OCI-LY1 (cell line): ENCODE measurements around the gene TEC.

Source experiments
- H2AFZ ChIP-seq: fragments of 200-600 bp; sonication (generic), shearing (Covaris generic); 2 replicates; pipeline ENCODE4 v1.6.0; 2014; ENCODE audit warnings: antibody characterized with exemption, mild to moderate bottlenecking, low read length
- H3F3A ChIP-seq: fragments of 200-600 bp; sonication (generic), shearing (Covaris generic); 2 replicates; pipeline ENCODE4 v1.6.0; 2014; ENCODE audit warnings: mild to moderate bottlenecking, antibody characterized with exemption, low read length, moderate library complexity; ENCODE audit not compliant: insufficient read depth
- H3K27ac ChIP-seq: fragments of 200-600 bp; sonication (generic); 2 replicates; pipeline ENCODE4 v1.5.1; 2014; ENCODE audit warnings: low read length, mixed run types, mild to moderate bottlenecking, low read depth; ENCODE audit not compliant: poor library complexity, severe bottlenecking
- H3K27me3 ChIP-seq: fragments of 200-600 bp; sonication (generic); 2 replicates; pipeline ENCODE4 v1.6.0; 2014; ENCODE audit warnings: antibody characterized with exemption, mild to moderate bottlenecking, low read length, moderate library complexity; ENCODE audit not compliant: insufficient read depth
- H3K36me3 ChIP-seq: fragments of 200-600 bp; sonication (generic); 2 replicates; pipeline ENCODE4 v1.6.1; 2014; ENCODE audit warnings: mild to moderate bottlenecking, antibody characterized with exemption, low read length, moderate library complexity, mixed read lengths; ENCODE audit not compliant: insufficient read depth
- H3K4me1 ChIP-seq: fragments of 200-600 bp; sonication (generic); 2 replicates; pipeline ENCODE4 v1.5.1; 2014; ENCODE audit warnings: mild to moderate bottlenecking, low read length, moderate library complexity; ENCODE audit not compliant: insufficient read depth, severe bottlenecking
- H3K4me2 ChIP-seq: fragments of 200-600 bp; sonication (generic), shearing (Covaris generic); 2 replicates; pipeline ENCODE4 v1.6.1; 2014; ENCODE audit warnings: low read length
- H3K4me3 ChIP-seq: fragments of 200-600 bp; sonication (generic); 2 replicates; pipeline ENCODE4 v1.5.1; 2014; ENCODE audit warnings: low read length, low read depth, mild to moderate bottlenecking, mixed read lengths; ENCODE audit not compliant: poor library complexity, severe bottlenecking
- H3K79me2 ChIP-seq: fragments of 200-600 bp; shearing (Covaris generic); 2 replicates; pipeline ENCODE4 v1.6.1; 2016; ENCODE audit warnings: mixed run types, low read length, mixed read lengths; ENCODE audit not compliant: insufficient read depth
- H3K9ac ChIP-seq: fragments of 200-600 bp; sonication (generic), shearing (Covaris generic); 2 replicates; pipeline ENCODE4 v1.6.1; 2014; ENCODE audit warnings: mild to moderate bottlenecking, low read length, mixed read lengths
- H3K9me2 ChIP-seq: fragments of 200-600 bp; sonication (generic), shearing (Covaris generic); 2 replicates; pipeline ENCODE4 v1.6.1; 2014; ENCODE audit warnings: low read depth, mild to moderate bottlenecking, low read length, mixed read lengths
- H3K9me3 ChIP-seq: fragments of 200-600 bp; shearing (Covaris generic); 2 replicates; pipeline ENCODE4 v1.6.1; 2014; ENCODE audit warnings: low read length, mixed read lengths
- H4K20me1 ChIP-seq: fragments of 200-600 bp; sonication (generic), shearing (Covaris generic); 2 replicates; pipeline ENCODE4 v1.6.0; 2016; ENCODE audit warnings: mild to moderate bottlenecking, low read length; ENCODE audit not compliant: insufficient read depth
- CTCF ChIP-seq: fragments of 200-600 bp; sonication (generic), shearing (Covaris generic); IDR thresholded peaks from 2 replicates; pipeline ENCODE4 v1.5.1; 2017; ENCODE audit warnings: mild to moderate bottlenecking, antibody characterized with exemption, low read length, moderate library complexity, mixed read lengths
- EZH2 ChIP-seq: fragments of 200-600 bp; sonication (generic), shearing (Covaris generic); IDR thresholded peaks from 2 replicates; pipeline ENCODE4 v1.8.0; 2017; ENCODE audit warnings: borderline replicate concordance, mixed run types, mild to moderate bottlenecking, antibody characterized with exemption, low read length, moderate library complexity, mixed read lengths

Gene TEC

DNA sequence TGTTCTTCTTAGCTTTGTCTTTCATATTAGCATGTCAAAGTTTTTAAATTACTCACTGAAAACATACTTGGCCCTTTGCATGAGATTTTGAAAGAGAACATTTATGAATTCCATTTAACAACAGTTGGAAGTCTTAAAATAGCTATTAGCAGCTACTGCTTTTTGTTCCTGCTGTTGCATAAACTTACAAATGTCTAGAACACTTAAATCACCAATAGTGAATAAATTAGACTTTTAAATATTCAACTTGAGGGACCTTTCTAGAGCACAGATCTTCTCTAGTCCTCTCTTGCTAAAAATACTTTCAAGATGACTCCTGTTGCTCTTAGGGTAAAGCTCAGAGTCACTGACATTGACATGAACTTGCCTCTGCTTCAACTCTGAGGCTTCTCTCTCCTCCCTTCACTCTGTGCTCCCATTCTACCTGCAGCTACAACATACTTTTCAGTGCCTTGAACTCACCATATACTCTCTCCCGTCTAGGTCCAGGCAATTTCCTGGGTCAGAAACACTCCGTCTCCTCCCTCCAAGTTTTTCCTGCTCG, 119.7 kb downstream of the TEC start:
- Histone ChIP-seq H4K20me1 (no peaks in the 10 kb centered on the region), H3K9me3 (peaks cover 6% of the 10 kb centered on the region; the same call in 1 of the 2 replicates), H3K9me2 (no peaks in the 10 kb centered on the region), H3K27me3 (no peaks in the 10 kb centered on the region), H3K4me2 (no peak overlapping the region), H3K9ac (no peak overlapping the region), H3K4me3 (no peak overlapping the region), H3F3A (no peaks in the 10 kb centered on the region), H3K36me3 (peaks cover 8% of the 10 kb centered on the region), H3K27ac (no peak overlapping the region), H3K79me2 (no peaks in the 10 kb centered on the region), H3K4me1 (no peaks in the 10 kb centered on the region), H2AFZ (no peak overlapping the region)
- no peak for TF ChIP-seq EZH2
- TF ChIP-seq CTCF: no peak

DNA sequence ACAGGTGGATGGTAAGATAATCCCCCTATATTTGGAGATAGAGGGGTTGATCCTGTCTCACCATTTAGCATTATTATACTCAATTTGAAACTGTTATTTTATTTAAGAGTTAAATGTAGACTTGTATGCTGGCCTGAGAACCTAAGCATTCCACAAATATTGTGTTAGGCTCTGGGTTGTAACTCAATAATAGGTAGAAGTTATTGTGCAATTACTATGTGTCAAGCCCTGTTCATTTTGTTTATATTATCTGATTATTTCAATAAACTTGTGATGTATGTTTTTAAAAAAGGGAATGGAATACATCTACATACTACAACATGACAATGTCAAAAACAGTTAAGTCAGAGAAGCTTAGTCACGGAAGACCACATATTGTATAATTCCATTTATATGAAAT, 122.0 kb downstream of the TEC start:
- no peak overlapping the region for H3K27ac ChIP-seq
- TF ChIP-seq EZH2 (no peak), CTCF (no peak)
- no peak overlapping the region for H2AFZ ChIP-seq
- H3K4me2 ChIP-seq: no peak overlapping the region
- H3K4me3 ChIP-seq: no peak overlapping the region
- no peak overlapping the region for H3K9ac ChIP-seq
- no peaks in the 10 kb centered on the region for H3K9me2 ChIP-seq
- no peaks in the 10 kb centered on the region for H3K4me1 ChIP-seq
- no peaks in the 10 kb centered on the region for H4K20me1 ChIP-seq
- H3K9me3 ChIP-seq: no peaks in the 10 kb centered on the region
- H3K27me3 ChIP-seq: no peaks in the 10 kb centered on the region
- H3K36me3 ChIP-seq: peaks cover 5% of the 10 kb centered on the region
- no peaks in the 10 kb centered on the region for H3K79me2 ChIP-seq
- no peaks in the 10 kb centered on the region for H3F3A ChIP-seq

DNA sequence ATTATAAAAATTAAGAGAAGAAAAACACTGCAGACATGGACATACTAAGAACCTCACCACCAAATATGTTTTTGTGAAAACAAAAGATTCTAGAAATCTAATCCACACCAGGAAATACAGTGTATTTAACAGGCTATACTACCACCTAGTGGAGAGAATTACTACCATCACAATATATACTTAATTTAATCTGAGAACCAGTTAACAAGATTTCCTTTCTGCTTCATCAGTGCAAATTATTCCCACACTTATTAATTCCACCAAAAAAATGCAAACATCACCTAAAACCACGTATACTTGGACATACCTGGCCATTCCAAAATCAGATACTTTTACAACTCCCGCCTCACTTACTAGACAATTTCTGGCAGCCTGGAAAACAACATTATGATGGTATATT, 128.6 kb downstream of the TEC start:
- no peak overlapping the region for H3K4me2 ChIP-seq
- peaks cover 16% of the 10 kb centered on the region; the same call in 1 of the 2 replicates for H3K36me3 ChIP-seq
- no peaks in the 10 kb centered on the region for H3K9me3 ChIP-seq
- H3K9me2 ChIP-seq: no peaks in the 10 kb centered on the region
- no peaks in the 10 kb centered on the region for H3F3A ChIP-seq
- no peak for TF ChIP-seq EZH2
- TF ChIP-seq CTCF: peak; percentile 58
- H4K20me1 ChIP-seq: no peaks in the 10 kb centered on the region
- no peaks in the 10 kb centered on the region for H3K27me3 ChIP-seq
- H3K4me1 ChIP-seq: peaks cover 29% of the 10 kb centered on the region
- H3K4me3 ChIP-seq: no peak overlapping the region
- H3K27ac ChIP-seq: no peak overlapping the region
- H3K79me2 ChIP-seq: no peaks in the 10 kb centered on the region
- no peak overlapping the region for H3K9ac ChIP-seq
- no peak overlapping the region for H2AFZ ChIP-seq
